ENCODE results near the gene TMEM79. TPM values are rescaled to one million over a fixed set of nuclear protein-coding genes. Genes with fewer than 3 reads are reported as not detected.

TMEM79 gene
- polyA plus RNA-seq, 1 of the 3 experiments (the other 2 are of a cell fraction), result 4.5 TPM

DNA sequence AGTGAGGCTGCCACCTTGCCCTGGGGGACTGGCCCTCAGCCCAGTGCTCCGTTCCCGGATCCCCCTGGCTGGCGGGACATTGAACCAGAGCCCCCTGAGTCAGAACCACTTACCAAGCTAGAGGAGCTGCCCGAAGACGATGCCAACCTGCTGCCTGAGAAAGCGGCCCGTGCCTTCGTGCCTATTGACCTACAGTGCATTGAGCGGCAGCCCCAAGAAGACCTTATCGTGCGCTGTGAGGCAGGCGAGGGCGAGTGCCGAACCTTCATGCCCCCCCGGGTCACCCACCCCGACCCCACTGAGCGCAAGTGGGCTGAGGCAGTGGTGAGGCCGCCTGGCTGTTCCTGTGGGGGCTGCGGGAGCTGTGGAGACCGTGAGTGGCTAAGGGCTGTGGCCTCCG is 1.3 kb downstream of the TMEM79 start (continued):
- TF ChIP-seq, protein P1, sequence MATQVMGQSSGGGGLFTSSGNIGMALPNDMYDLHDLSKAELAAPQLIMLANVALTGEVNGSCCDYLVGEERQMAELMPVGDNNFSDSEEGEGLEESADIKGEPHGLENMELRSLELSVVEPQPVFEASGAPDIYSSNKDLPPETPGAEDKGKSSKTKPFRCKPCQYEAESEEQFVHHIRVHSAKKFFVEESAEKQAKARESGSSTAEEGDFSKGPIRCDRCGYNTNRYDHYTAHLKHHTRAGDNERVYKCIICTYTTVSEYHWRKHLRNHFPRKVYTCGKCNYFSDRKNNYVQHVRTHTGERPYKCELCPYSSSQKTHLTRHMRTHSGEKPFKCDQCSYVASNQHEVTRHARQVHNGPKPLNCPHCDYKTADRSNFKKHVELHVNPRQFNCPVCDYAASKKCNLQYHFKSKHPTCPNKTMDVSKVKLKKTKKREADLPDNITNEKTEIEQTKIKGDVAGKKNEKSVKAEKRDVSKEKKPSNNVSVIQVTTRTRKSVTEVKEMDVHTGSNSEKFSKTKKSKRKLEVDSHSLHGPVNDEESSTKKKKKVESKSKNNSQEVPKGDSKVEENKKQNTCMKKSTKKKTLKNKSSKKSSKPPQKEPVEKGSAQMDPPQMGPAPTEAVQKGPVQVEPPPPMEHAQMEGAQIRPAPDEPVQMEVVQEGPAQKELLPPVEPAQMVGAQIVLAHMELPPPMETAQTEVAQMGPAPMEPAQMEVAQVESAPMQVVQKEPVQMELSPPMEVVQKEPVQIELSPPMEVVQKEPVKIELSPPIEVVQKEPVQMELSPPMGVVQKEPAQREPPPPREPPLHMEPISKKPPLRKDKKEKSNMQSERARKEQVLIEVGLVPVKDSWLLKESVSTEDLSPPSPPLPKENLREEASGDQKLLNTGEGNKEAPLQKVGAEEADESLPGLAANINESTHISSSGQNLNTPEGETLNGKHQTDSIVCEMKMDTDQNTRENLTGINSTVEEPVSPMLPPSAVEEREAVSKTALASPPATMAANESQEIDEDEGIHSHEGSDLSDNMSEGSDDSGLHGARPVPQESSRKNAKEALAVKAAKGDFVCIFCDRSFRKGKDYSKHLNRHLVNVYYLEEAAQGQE (IDR thresholded peaks at IDR 0.05; ENCODE audit: low read depth, low read length), result no peak
- TF ChIP-seq JUND (IDR thresholded peaks at IDR 0.05) (no peak), FOSL2 (IDR thresholded peaks at IDR 0.05; ENCODE audit: borderline replicate concordance, low read depth) (no peak), EP300 (IDR thresholded peaks at IDR 0.05; ENCODE audit: borderline replicate concordance in 1 of 2, low read depth in 1 of 2, low read length in 1 of 2) (no peak), TEAD4 (IDR thresholded peaks at IDR 0.05; ENCODE audit: borderline replicate concordance, insufficient read depth) (no peak), TCF12 (IDR thresholded peaks at IDR 0.05) (no peak)

DNA sequence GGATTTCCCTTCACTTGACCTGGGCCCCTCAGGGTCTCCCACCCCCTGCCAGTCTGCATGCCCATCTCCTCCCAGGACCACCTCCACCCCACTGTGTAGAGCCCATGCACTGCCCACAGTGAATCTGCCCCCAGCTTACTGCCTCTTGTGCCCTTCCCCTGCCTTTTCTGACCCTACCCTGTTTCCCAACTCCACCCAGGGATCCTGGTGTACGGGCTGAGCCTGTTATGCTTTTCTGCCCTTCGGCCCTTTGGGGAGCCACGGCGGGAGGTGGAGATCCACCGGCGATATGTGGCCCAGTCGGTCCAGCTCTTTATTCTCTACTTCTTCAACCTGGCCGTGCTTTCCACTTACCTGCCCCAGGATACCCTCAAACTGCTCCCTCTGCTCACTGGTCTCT is 1.9 kb downstream of the TMEM79 start:
- H4K20me1 ChIP-seq (ENCODE audit: insufficient read depth), result peaks cover 9% of the 10 kb centered on the region
- no peaks in the 10 kb centered on the region for H3K9me2 ChIP-seq
- H3K27me3 ChIP-seq (ENCODE audit: insufficient read depth), result no peaks in the 10 kb centered on the region
- H3K4me1 ChIP-seq (ENCODE audit: control insufficient read depth in 1 of 2, insufficient read depth in 2 of 2, low read depth in 1 of 2, low read length in 1 of 2), result peaks cover 6 to 16% of the 10 kb centered on the region in 2 experiments; a peak in 2 of 4 replicates
- H3K4me3 ChIP-seq (ENCODE audit: low read depth in 2 of 2, low read length in 1 of 2), result no peak overlapping the region
- H2AFZ ChIP-seq (ENCODE audit: low read depth), result no peak overlapping the region
- no peak for TF ChIP-seq MXI1 (IDR thresholded peaks at IDR 0.05; ENCODE audit: low read depth, low read length)
- TF ChIP-seq NFIC (IDR thresholded peaks at IDR 0.05; ENCODE audit: borderline replicate concordance), result no peak
- TF ChIP-seq ZBTB33 (IDR thresholded peaks at IDR 0.05; ENCODE audit: borderline replicate concordance, low read depth), result no peak
- TF ChIP-seq CHD2 (IDR thresholded peaks at IDR 0.05; ENCODE audit: low read length, partially characterized antibody), result no peak
- no peak for TF ChIP-seq EP300 (IDR thresholded peaks at IDR 0.05; ENCODE audit: borderline replicate concordance in 1 of 2, low read depth in 1 of 2, low read length in 1 of 2)
- TF ChIP-seq ELF1 (IDR thresholded peaks at IDR 0.05), result no peak
- no peak for TF ChIP-seq SMC3 (IDR thresholded peaks at IDR 0.05; ENCODE audit: low read depth, low read length)
- no peak for TF ChIP-seq RCOR1 (IDR thresholded peaks at IDR 0.05; ENCODE audit: low read length)
- TF ChIP-seq GABPA (IDR thresholded peaks at IDR 0.05; ENCODE audit: low read depth), result no peak
- no peak for TF ChIP-seq FOSL2 (IDR thresholded peaks at IDR 0.05; ENCODE audit: borderline replicate concordance, low read depth)
- TF ChIP-seq RAD21 (IDR thresholded peaks at IDR 0.05; ENCODE audit: low read length), result no peak
- no peak for TF ChIP-seq EZH2phosphoT487 (IDR thresholded peaks at IDR 0.05; ENCODE audit: borderline replicate concordance, low read depth)
- no peak for TF ChIP-seq FOXM1 (IDR thresholded peaks at IDR 0.05; ENCODE audit: low read depth)
- TF ChIP-seq RFX5 (IDR thresholded peaks at IDR 0.05; ENCODE audit: low read length), result no peak
- no peak for TF ChIP-seq TCF12 (IDR thresholded peaks at IDR 0.05)
- TF ChIP-seq JUND (IDR thresholded peaks at IDR 0.05), result no peak
- no peak for TF ChIP-seq NRF1 (IDR thresholded peaks at IDR 0.05; ENCODE audit: low read depth, low read length)
- no peak for TF ChIP-seq FOXJ3 (CRISPR knock-in tag; IDR thresholded peaks at IDR 0.05)
- no peak for TF ChIP-seq GATA2 (CRISPR knock-in tag; IDR thresholded peaks at IDR 0.05)
- no peak for TF ChIP-seq TEAD4 (IDR thresholded peaks at IDR 0.05; ENCODE audit: borderline replicate concordance, insufficient read depth)
- H3K4me2 ChIP-seq, result no peak overlapping the region
- no peak overlapping the region for H3K27ac ChIP-seq (ENCODE audit: low read depth in 2 of 2, low read length in 1 of 2)
- H3K79me2 ChIP-seq (ENCODE audit: insufficient read depth), result peaks cover 26% of the 10 kb centered on the region
- ChIA-PET POLR2A (no interaction called here), CTCF (interaction anchor here (1.2 kb wide), 1 partner anchor 49 kb away, joined by 3 read pairs; no protein-coding TSS in a partner anchor)
- 91% methylated on average over 8 of the region's 8 CpGs for WGBS (ENCODE audit: low lambda C conversion rate)
- H3K9ac ChIP-seq, result no peak overlapping the region
- no peak for DNase-seq
- peaks cover 17% of the 10 kb centered on the region for H3F3A ChIP-seq (replicated peaks; ENCODE audit: insufficient read depth)
- H3K9me3 ChIP-seq, result no peaks in the 10 kb centered on the region
- H3K36me3 ChIP-seq (replicated peaks in 1 of 2; ENCODE audit: control insufficient read depth in 1 of 2, insufficient read depth in 2 of 2, low read length in 1 of 2), result peaks cover 4 to 14% of the 10 kb centered on the region in 2 experiments
